ENCODE measurements around the gene LRP1B.

The LRP1B gene

GRCh38 chr2:141590620-141591019 is 540.2 kb downstream of the LRP1B start:
- no peak for TF ChIP-seq CTCF (IDR thresholded peaks at IDR 0.05)
- TF ChIP-seq ZFX (IDR thresholded peaks at IDR 0.05; ENCODE audit: borderline replicate concordance) = no peak
- no peak overlapping the region for H3K27ac ChIP-seq

GRCh38 chr2:141589314-141589713 is 541.5 kb downstream of the LRP1B start:
- no peak overlapping the region for H3K27ac ChIP-seq
- no peak for TF ChIP-seq CTCF (IDR thresholded peaks at IDR 0.05)
- no peak for TF ChIP-seq ZFX (IDR thresholded peaks at IDR 0.05; ENCODE audit: borderline replicate concordance)

GRCh38 chr2:141586985-141587384 is 543.8 kb downstream of the LRP1B start:
- TF ChIP-seq ZFX (IDR thresholded peaks at IDR 0.05; ENCODE audit: borderline replicate concordance) = no peak
- TF ChIP-seq CTCF (IDR thresholded peaks at IDR 0.05) = no peak
- H3K27ac ChIP-seq = no peak overlapping the region

GRCh38 chr2:141582213-141582612 is 548.6 kb downstream of the LRP1B start:
- no peak for TF ChIP-seq ZFX (IDR thresholded peaks at IDR 0.05; ENCODE audit: borderline replicate concordance)
- no peak for TF ChIP-seq CTCF (IDR thresholded peaks at IDR 0.05)
- H3K27ac ChIP-seq = no peak overlapping the region

- no peak overlapping the region for H3K27ac ChIP-seq
- TF ChIP-seq CTCF (IDR thresholded peaks at IDR 0.05) (no peak), ZFX (IDR thresholded peaks at IDR 0.05; ENCODE audit: borderline replicate concordance) (no peak)
Measured at GRCh38 chr2:141579071-141579470, 551.7 kb downstream of the LRP1B start.

- H3K27ac ChIP-seq = no peak overlapping the region
- TF ChIP-seq ZFX (IDR thresholded peaks at IDR 0.05; ENCODE audit: borderline replicate concordance) (no peak), CTCF (IDR thresholded peaks at IDR 0.05) (no peak)
Measured at GRCh38 chr2:141570474-141571131, 560.2 kb downstream of the LRP1B start.

GRCh38 chr2:141569941-141570340 is 560.9 kb downstream of the LRP1B start:
- no peak for TF ChIP-seq CTCF (IDR thresholded peaks at IDR 0.05)
- TF ChIP-seq ZFX (IDR thresholded peaks at IDR 0.05; ENCODE audit: borderline replicate concordance) = no peak
- H3K27ac ChIP-seq = no peak overlapping the region
